VCaP (cell line): ENCODE results near the gene NFATC2IP.
"Not testable (repeated sequence)": the region's sequence is repeated elsewhere in the genome, so short reads cannot be mapped to it uniquely, and the experiment has no call there.

ENCODE experiments used
- H3K27ac ChIP-seq: fragments of 450-650 bp; 2 replicates; pipeline ENCODE4 v1.5.1; 2017
- TF ChIP-seq, protein P1 (sequence below): fragments of 450-650 bp; conservative IDR thresholded peaks from 2 replicates; pipeline ENCODE4 v1.5.1; 2017; ENCODE audit warnings: mild to moderate bottlenecking, moderate library complexity

The NFATC2IP gene

DNA sequence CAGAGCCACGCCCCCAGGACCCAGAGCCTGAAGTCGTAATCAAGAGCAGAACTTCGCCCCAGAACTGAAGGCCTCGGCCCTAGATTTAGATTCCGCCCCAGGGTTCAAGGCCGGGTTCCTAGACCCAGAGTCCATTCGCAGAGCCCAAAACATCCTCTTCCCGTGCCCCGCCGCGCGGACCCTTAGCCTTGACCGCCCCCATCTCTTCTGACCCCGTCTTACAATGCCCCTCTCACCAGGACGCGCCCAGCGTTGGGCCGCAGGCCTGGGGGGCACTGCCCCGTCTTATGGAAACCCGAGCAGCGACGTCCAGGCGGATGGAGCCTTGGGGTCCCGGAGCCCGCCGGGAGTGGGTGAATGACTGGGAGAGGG is 14.0 kb upstream of the NFATC2IP start:
- H3K27ac ChIP-seq: no peak overlapping the region

DNA sequence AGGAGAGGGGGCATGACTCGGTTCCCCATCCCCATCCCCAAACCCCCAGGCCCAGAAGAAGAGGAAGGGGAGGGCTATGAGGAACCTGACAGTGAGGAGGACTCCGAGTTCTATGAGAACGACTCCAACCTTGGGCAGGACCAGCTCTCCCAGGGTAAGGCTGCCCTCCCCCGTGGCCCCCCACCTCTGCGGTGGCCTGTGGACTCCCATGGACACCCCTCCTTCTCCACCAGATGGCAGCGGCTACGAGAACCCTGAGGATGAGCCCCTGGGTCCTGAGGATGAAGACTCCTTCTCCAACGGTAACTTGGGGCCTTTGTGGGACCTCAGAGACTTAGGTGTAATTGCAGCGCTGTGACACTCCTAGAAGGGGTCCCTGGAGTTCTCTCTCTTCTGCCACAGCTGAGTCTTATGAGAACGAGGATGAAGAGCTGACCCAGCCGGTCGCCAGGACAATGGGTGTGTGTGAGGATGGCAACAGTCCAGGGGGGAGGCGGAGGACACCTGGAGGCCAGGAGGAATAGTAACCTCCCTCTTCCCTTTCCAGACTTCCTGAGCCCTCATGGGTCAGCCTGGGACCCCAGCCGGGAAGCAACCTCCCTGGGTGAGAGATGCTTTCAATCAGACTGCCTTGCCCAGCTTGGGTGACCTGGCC is 13.4 kb upstream of the NFATC2IP start:
- no peak overlapping the region for H3K27ac ChIP-seq
- TF ChIP-seq, protein P1, sequence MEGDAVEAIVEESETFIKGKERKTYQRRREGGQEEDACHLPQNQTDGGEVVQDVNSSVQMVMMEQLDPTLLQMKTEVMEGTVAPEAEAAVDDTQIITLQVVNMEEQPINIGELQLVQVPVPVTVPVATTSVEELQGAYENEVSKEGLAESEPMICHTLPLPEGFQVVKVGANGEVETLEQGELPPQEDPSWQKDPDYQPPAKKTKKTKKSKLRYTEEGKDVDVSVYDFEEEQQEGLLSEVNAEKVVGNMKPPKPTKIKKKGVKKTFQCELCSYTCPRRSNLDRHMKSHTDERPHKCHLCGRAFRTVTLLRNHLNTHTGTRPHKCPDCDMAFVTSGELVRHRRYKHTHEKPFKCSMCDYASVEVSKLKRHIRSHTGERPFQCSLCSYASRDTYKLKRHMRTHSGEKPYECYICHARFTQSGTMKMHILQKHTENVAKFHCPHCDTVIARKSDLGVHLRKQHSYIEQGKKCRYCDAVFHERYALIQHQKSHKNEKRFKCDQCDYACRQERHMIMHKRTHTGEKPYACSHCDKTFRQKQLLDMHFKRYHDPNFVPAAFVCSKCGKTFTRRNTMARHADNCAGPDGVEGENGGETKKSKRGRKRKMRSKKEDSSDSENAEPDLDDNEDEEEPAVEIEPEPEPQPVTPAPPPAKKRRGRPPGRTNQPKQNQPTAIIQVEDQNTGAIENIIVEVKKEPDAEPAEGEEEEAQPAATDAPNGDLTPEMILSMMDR: no peak

More for the DNA sequence above, 14.0 kb upstream of the NFATC2IP start:
- TF ChIP-seq, protein P1: no peak

DNA sequence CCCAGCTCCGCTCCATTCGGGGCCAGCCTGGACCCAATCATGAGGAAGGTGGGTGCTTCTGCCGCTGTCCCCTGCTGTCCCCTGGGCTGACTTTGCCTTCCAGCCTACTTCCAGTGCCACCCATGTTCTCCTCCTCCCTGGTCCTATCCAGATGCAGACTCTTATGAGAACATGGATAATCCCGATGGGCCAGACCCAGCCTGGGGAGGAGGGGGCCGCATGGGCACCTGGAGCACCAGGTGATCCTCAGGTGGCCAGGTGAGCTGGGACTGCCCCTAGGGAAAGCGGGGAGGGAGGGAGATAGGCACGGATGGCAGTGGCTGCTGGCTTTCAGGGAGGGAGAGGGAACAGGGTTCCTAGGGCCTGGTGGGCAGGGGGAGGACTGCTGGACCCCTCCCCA is 12.0 kb upstream of the NFATC2IP start:
- H3K27ac ChIP-seq: no peak overlapping the region
- TF ChIP-seq, protein P1: no peak

DNA sequence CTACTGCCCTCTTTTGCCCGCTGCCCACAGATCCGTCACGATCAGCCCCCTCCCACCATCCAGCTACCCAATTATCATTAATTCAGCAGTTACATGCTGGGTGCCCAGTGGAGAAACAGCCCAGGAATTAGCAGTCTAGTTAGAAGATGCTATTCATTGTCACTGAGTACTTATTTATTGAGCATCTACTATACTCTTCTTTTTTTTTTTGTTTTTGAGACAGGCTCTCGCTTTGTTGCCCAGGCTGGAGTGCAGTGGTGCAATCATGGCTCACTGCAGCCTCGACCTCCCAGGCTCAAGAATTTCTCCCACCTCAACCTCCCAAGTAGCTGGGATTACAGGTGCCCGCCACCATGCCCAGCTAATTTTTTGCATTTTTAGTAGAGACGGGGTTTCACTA is 10.9 kb upstream of the NFATC2IP start:
- H3K27ac ChIP-seq: not testable (repeated sequence)

DNA sequence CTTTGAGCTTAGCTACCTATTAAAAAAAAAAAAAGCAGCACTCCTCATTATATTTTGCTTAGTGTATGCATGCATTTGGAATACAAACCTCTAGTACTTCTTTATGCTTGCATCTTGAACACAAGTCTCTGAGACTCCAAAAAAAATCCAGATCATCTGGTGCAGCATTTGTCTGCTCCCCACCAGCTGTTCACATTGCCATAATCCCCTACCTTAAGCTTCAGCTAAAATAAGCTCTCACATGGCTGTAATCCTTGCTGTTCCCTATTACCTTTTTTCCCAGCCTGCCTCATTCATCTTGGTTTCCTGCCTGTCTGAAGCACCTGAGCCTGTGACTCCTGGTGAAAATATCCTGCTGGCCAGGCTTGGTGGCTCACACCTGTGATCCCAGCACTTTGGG is 7.5 kb upstream of the NFATC2IP start:
- TF ChIP-seq, protein P1: no peak
- no peak overlapping the region for H3K27ac ChIP-seq

DNA sequence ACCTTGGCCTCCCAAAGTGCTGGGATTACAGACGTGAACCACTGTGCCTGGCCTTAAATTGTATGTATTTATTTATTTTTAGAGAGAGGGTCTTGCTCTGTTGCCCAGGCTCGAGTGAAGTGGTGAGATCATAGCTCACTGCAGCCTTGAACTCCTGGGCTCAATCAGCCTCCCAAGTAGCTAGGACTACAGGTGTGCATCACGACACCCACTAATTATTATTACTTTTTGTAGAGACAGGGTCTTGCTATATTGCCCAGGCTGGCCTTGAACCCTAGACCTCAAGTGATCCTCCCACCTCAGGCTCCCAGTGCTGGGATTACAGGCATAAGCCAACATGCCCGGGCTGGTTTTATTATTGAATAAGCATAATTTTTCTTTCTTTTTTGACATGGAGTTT is 4.1 kb upstream of the NFATC2IP start:
- TF ChIP-seq, protein P1: no peak
- no peak overlapping the region for H3K27ac ChIP-seq

DNA sequence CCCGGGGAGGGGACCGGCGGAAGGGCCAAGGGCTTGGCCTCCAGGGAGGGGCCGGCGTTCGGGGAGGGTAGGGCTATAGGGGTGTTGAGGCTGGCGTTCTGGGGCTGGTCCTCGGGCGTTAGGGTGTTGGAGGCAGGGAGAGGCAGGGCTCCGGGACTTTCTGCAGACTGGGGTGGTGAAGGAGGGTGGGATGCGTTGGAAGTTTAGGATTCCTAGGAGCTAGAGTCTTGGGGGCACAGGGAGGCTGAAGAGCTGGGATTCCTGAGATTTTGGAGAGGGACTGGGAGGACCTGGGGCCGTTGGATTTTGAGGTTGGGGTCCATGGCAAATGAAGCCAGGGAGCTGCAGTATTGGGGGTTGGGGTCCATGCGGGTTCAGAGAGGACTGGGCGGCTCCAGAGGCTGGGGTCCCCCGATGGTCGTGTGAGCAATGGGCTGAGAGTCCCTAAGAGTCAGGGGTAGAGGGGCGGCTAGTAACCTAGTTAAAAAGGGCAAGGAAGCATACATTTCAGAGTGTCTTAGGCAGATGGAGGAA is 740 bp downstream of the NFATC2IP start:
- H3K27ac ChIP-seq: peak overlapping the region; percentile 68
- TF ChIP-seq, protein P1: no peak

DNA sequence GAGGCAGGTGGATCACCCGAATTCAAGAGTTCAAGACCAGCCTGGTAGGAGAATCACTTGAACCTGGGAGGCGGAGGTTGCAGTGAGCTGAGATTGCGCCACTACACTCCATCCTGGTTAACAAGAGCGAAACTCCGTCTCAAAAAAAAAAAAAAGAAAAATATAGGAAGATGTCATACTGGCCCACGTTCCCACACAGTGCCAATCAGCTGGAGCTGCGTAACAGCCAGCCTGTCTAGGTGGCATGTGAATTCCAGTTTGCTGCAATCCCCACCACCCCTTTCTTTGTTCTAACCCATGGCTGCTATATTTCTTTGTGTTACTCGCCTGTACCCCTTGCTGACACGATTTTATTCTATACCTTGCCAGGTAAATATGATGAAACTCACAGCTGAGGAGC is 7.5 kb downstream of the NFATC2IP start:
- no peak overlapping the region for H3K27ac ChIP-seq
- TF ChIP-seq, protein P1: no peak
